Panc1 (cell line): ENCODE results near the gene CAPN10. TPM values are rescaled to one million over a fixed set of nuclear protein-coding genes. Genes with fewer than 3 reads are reported as not detected.

Source experiments
- ATAC-seq: fragments of 200-7000 bp; cut with Tn5 transposase; 2 replicates; pipeline ENCODE4 v1.9.1; 2020; ENCODE audit warnings: mild to moderate bottlenecking, moderate library complexity
- BruUV-seq: library from RNA; stranded (reverse); fragments of 400-500 nt; replicated peaks from 2 replicates; lab custom pipeline; 2021; lab: Mats Ljungman, UMichigan
- CTCF ChIA-PET: fragments of 300-600 bp; sonication (Branson Sonifier 250); formaldehyde crosslinking; loops from one replicate; lab custom pipeline; 2022; ENCODE audit warnings: antibody characterized with exemption; lab: Charles Lee
- POLR2A ChIA-PET: fragments of 300-600 bp; sonication (Branson Sonifier 250); formaldehyde crosslinking; loops from one replicate; lab custom pipeline; 2022; ENCODE audit warnings: antibody characterized with exemption; lab: Charles Lee
- DNase-seq: peaks from one replicate; pipeline ENCODE4 v3.0.0-alpha.2; 2010; ENCODE audit warnings: low read depth, low spot score
- H3K27ac ChIP-seq: 2 replicates; pipeline ENCODE4 v1.5.1; 2011; ENCODE audit warnings: mild to moderate bottlenecking, low read length, inconsistent platforms
- H3K27me3 ChIP-seq: fragments of 200-500 bp; sonication (Bioruptor generic); 2 replicates; pipeline ENCODE4 v1.6.0; 2014; ENCODE audit warnings: low read length, inconsistent platforms; ENCODE audit not compliant: control insufficient read depth, insufficient read depth
- H3K36me3 ChIP-seq: fragments of 200-500 bp; sonication (Bioruptor generic); 2 replicates; pipeline ENCODE4 v1.5.1; 2014; ENCODE audit warnings: inconsistent platforms, mild to moderate bottlenecking, low read length, moderate library complexity; ENCODE audit not compliant: control insufficient read depth, insufficient read depth
- H3K4me1 ChIP-seq: 2 replicates; pipeline ENCODE4 v1.5.1; 2011; ENCODE audit warnings: inconsistent platforms, mild to moderate bottlenecking, low read length, moderate library complexity; ENCODE audit not compliant: control insufficient read depth, insufficient read depth
- H3K4me3 ChIP-seq, 2 experiments: 2 replicates each; pipeline ENCODE4 v1.5.1; 2011 to 2012; ENCODE audit warnings: low read depth in 2 of 2, low read length in 2 of 2, mild to moderate bottlenecking in 2 of 2, inconsistent platforms in 1 of 2, moderate library complexity in 1 of 2
- H3K9me3 ChIP-seq: fragments of 200-500 bp; sonication (Bioruptor generic); 2 replicates; pipeline ENCODE4 v1.5.1; 2014; ENCODE audit warnings: low read depth, mild to moderate bottlenecking, inconsistent platforms, low read length, moderate library complexity; ENCODE audit not compliant: control insufficient read depth, insufficient read depth
- CTCF ChIP-seq: fragments of 450-650 bp; IDR thresholded peaks from 2 replicates; pipeline ENCODE4 v1.5.1; 2017; ENCODE audit warnings: mild to moderate bottlenecking
- POLR2AphosphoS5 ChIP-seq: IDR thresholded peaks from 2 replicates; pipeline ENCODE4 v1.6.1; 2012; ENCODE audit warnings: mild to moderate bottlenecking, low read depth, low read length, moderate library complexity
- SIN3A ChIP-seq: IDR thresholded peaks from 2 replicates; pipeline ENCODE4 v1.6.1; 2012; ENCODE audit warnings: low read depth, mild to moderate bottlenecking, low read length, moderate library complexity, borderline replicate concordance; ENCODE audit not compliant: insufficient read depth
- TCF7L2 ChIP-seq: IDR thresholded peaks from 2 replicates; pipeline ENCODE4 v1.6.1; 2011; ENCODE audit warnings: mild to moderate bottlenecking, low read depth, low read length, inconsistent platforms
- in situ Hi-C: cut with HindIII; loops from 2 replicates; pipeline ENCODE4 v1.10.0; 2016; ENCODE audit warnings: low sequenced_read_pairs, low pct_unique_long_range_greater_than_20kb
- intact Hi-C: fragments of 100-400 bp; cut with micrococcal nuclease; formaldehyde crosslinking; loops from one replicate; pipeline ENCODE4 v1.10.0; 2022; ENCODE audit not compliant: unreplicated experiment
- total RNA-seq: library from RNA; stranded (reverse); gene quantifications from one replicate; pipeline ENCODE4 v1.2.1, GENCODE V29; 2021; ENCODE audit not compliant: unreplicated experiment
- TF ChIP-seq, protein P1 (sequence below), 2 experiments: IDR thresholded peaks; 2 replicates each; pipeline ENCODE4 v1.6.1; 2011 to 2012; ENCODE audit warnings: low read depth in 2 of 2, control low read depth in 1 of 2, low read length in 1 of 2, mild to moderate bottlenecking in 1 of 2, moderate library complexity in 1 of 2; ENCODE audit not compliant: insufficient read depth in 1 of 2

CAPN10 gene
- total RNA-seq, 1 experiment from 2014 or later: 38.6 TPM

DNA sequence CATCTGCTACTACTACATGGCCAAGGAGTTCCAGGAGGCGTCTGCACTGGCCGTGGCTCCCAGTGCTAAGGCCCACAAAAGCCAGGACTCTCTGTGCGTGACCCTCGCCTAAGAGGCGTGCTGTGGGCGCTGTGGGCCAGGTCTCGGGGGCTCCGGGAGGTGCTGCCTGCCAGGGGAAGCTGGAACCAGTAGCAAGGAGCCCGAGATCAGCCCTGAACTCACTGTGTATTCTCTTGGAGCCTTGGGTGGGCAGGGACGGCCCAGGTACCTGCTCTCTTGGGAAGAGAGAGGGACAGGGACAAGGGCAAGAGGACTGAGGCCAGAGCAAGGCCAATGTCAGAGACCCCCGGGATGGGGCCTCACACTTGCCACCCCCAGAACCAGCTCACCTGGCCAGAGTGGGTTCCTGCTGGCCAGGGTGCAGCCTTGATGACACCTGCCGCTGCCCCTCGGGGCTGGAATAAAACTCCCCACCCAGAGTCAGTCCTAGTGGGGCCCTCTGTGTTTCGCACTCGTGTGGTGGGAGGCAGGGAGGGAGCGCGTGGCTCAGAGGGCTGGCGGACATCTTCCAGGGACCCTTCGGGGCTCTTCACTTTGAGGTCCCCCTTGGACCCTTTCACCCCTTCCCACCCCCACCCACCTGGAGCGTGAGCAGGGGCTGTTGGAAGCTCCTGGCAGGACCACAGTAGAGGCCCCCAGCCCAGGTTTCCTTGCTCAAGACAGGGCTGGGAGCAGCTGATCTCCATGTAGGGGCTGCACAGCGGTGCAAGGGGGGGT is 44.4 kb downstream of the CAPN10 start:
- in situ Hi-C loops: no loop called here
- no peaks in the 10 kb centered on the region for H3K9me3 ChIP-seq
- H3K36me3 ChIP-seq: no peaks in the 10 kb centered on the region
- H3K27ac ChIP-seq: no peak overlapping the region
- ChIA-PET POLR2A (no interaction called here), CTCF (no interaction called here)
- H3K27me3 ChIP-seq: no peaks in the 10 kb centered on the region
- no peaks in the 10 kb centered on the region; the same call in 1 of the 2 replicates for H3K4me1 ChIP-seq
- no TSS peak for BruUV-seq
- TF ChIP-seq CTCF: no peak
- no peak for TF ChIP-seq TCF7L2
- TF ChIP-seq POLR2AphosphoS5: no peak
- TF ChIP-seq SIN3A: no peak
- DNase-seq: no peak
- intact Hi-C loops: no loop called here
- ATAC-seq: no peak
- no peak overlapping the region for H3K4me3 ChIP-seq

DNA sequence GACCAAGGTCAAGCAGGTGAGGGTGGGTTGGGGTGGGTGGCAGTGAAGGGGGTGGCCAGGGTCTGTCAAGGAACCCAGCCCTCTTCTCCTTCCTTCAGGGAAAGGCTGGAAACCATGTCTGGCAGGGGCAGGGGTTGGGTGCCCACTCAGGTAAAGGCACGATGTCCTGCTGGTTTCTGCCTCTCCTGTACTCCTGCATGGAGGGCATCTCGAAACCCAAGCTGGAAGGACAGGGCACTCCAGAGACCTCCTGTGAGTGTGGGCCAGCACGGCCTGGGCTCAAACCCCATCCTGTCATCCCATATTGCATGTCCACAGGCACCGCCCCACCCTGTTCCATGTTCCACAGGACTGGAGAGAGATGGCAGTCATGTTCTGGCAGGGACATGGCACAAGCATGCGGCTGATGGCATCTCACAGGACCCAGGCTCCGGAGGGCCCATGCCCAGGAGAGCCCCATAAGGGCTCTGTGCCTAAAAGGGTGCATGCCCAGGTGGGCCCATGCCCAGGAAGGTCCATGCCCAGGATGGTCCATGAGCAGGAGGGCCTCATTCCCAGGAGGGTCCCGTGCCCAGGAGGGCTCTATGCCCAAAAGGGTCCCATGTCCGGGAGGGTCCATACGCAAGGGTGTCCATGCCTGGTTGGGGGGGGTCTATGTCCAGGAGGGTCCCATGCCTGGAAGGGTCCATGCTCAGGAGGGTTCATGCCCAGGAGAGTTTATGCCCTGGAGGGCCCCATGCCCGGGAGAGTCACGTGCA is 45.2 kb downstream of the CAPN10 start:
- no peaks in the 10 kb centered on the region for H3K36me3 ChIP-seq
- H3K4me1 ChIP-seq: no peaks in the 10 kb centered on the region; the same call in 1 of the 2 replicates
- DNase-seq (no peak), ATAC-seq (no peak)
- H3K4me3 ChIP-seq: no peak overlapping the region
- in situ Hi-C loops: no loop called here
- CTCF ChIA-PET: no interaction called here
- no peaks in the 10 kb centered on the region for H3K9me3 ChIP-seq
- BruUV-seq: no TSS peak
- intact Hi-C loops: no loop called here
- POLR2A ChIA-PET: no interaction called here
- H3K27ac ChIP-seq: no peak overlapping the region
- TF ChIP-seq, protein P1, sequence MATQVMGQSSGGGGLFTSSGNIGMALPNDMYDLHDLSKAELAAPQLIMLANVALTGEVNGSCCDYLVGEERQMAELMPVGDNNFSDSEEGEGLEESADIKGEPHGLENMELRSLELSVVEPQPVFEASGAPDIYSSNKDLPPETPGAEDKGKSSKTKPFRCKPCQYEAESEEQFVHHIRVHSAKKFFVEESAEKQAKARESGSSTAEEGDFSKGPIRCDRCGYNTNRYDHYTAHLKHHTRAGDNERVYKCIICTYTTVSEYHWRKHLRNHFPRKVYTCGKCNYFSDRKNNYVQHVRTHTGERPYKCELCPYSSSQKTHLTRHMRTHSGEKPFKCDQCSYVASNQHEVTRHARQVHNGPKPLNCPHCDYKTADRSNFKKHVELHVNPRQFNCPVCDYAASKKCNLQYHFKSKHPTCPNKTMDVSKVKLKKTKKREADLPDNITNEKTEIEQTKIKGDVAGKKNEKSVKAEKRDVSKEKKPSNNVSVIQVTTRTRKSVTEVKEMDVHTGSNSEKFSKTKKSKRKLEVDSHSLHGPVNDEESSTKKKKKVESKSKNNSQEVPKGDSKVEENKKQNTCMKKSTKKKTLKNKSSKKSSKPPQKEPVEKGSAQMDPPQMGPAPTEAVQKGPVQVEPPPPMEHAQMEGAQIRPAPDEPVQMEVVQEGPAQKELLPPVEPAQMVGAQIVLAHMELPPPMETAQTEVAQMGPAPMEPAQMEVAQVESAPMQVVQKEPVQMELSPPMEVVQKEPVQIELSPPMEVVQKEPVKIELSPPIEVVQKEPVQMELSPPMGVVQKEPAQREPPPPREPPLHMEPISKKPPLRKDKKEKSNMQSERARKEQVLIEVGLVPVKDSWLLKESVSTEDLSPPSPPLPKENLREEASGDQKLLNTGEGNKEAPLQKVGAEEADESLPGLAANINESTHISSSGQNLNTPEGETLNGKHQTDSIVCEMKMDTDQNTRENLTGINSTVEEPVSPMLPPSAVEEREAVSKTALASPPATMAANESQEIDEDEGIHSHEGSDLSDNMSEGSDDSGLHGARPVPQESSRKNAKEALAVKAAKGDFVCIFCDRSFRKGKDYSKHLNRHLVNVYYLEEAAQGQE (IDR thresholded peaks at IDR 0.05; ENCODE audit: insufficient read depth in 1 of 2, low read depth in 2 of 2, low read length in 1 of 2): no peak
- H3K27me3 ChIP-seq: no peaks in the 10 kb centered on the region

GRCh38 chr2:240632306-240632721 is 45.8 kb downstream of the CAPN10 start:
- Histone ChIP-seq H3K9me3 (no peaks in the 10 kb centered on the region), H3K4me3 (no peak overlapping the region), H3K4me1 (no peaks in the 10 kb centered on the region), H3K27ac (no peak overlapping the region), H3K36me3 (no peaks in the 10 kb centered on the region), H3K27me3 (no peaks in the 10 kb centered on the region)
- intact Hi-C loops (no loop called here), in situ Hi-C loops (no loop called here)
- TF ChIP-seq, protein P1 (IDR thresholded peaks at IDR 0.05; ENCODE audit: insufficient read depth in 1 of 2, low read depth in 2 of 2, low read length in 1 of 2): no peak
- TF ChIP-seq CTCF (no peak), SIN3A (no peak), POLR2AphosphoS5 (no peak), TCF7L2 (no peak)
- POLR2A ChIA-PET: no interaction called here
- DNase-seq: no peak
- no TSS peak for BruUV-seq
- CTCF ChIA-PET: no interaction called here
- no peak for ATAC-seq
